ENCODE data around the gene PITPNM3.

The PITPNM3 gene

DNA sequence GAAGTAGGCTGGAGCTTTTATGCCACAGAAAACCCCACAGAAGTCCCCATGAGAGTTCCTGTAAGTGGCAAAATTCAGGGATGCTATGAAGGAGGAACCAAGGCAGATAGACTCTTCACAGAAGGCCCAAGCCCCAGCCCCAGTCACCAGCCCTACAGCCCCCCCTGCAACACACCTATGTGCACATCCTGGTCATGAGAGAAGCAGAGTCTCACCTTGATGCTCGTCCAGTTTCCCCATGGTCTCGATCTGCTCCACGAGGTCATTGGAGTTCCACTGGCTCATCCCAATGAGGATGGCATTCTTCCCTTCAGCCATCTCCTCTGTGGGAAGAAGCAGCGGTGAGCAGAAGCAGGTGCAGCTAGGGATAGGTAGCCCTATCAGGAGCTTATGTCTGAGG is 31.2 kb downstream of the PITPNM3 start:
- CTCF ChIA-PET = no interaction called here
- POLR2A ChIA-PET = no interaction called here

DNA sequence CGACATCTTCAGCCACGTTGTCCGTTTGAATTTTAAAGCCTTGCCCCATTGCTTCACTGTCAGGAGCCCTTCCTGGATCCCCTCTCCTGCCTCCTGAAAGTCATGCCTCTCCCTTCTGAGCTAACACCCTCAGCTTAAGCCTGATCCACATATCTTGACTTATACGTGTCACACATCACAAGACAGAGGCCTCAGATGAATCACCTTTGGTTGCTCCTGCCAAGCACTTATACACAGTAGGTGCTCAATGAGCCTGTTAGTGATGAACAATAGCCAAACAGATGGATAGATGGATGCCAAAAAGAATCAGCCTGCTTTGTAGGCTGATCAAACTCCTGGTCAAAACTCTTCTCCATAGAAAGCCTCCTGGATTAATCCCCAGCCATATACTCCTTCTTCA is 31.8 kb downstream of the PITPNM3 start:
- no peak for DNase-seq (ENCODE audit: extremely low spot score)
- CTCF ChIA-PET = no interaction called here
- TF ChIP-seq, protein P1, sequence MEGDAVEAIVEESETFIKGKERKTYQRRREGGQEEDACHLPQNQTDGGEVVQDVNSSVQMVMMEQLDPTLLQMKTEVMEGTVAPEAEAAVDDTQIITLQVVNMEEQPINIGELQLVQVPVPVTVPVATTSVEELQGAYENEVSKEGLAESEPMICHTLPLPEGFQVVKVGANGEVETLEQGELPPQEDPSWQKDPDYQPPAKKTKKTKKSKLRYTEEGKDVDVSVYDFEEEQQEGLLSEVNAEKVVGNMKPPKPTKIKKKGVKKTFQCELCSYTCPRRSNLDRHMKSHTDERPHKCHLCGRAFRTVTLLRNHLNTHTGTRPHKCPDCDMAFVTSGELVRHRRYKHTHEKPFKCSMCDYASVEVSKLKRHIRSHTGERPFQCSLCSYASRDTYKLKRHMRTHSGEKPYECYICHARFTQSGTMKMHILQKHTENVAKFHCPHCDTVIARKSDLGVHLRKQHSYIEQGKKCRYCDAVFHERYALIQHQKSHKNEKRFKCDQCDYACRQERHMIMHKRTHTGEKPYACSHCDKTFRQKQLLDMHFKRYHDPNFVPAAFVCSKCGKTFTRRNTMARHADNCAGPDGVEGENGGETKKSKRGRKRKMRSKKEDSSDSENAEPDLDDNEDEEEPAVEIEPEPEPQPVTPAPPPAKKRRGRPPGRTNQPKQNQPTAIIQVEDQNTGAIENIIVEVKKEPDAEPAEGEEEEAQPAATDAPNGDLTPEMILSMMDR (IDR thresholded peaks at IDR 0.05; ENCODE audit: control extremely low read depth, extremely low read depth, low read depth, missing control alignments) = no peak
- POLR2A ChIA-PET = no interaction called here

More for the DNA sequence above, 31.2 kb downstream of the PITPNM3 start:
- TF ChIP-seq, protein P1 (IDR thresholded peaks at IDR 0.05; ENCODE audit: control extremely low read depth, extremely low read depth, low read depth, missing control alignments) = no peak
- DNase-seq (ENCODE audit: extremely low spot score) = no peak

DNA sequence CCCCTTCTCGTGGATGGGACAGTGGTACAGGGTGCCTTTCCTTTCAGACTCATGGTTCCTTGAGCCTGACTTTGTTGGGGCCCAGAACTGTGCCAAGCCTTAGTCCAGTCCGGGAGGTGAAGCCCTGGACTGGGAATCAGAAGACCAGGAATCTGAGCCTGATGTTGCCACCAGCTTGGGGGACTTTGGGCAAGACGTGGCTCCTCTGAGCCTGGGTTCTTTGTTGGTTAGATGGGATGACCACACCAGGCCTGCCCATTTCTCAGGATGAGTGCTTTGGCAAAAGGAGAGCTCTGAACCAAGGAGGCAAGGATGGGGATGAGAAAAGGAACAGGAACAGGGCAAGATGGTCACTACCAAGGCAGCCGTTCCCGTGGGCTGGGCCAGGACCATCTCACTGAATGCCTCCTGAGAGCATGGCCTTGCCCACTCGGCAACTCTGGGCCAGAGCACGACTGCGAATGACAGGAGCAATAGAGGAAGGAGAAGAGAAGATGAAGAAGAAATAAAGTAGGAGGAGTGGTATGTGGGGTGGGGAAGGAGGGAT is 32.5 kb downstream of the PITPNM3 start:
- DNase-seq (ENCODE audit: extremely low spot score) = no peak
- POLR2A ChIA-PET = no interaction called here
- CTCF ChIA-PET = interaction anchor here (1.1 kb wide), 1 partner anchor 51 kb away, joined by 3 read pairs; no protein-coding TSS in a partner anchor
- TF ChIP-seq, protein P1 (IDR thresholded peaks at IDR 0.05; ENCODE audit: control extremely low read depth, extremely low read depth, low read depth, missing control alignments) = no peak

DNA sequence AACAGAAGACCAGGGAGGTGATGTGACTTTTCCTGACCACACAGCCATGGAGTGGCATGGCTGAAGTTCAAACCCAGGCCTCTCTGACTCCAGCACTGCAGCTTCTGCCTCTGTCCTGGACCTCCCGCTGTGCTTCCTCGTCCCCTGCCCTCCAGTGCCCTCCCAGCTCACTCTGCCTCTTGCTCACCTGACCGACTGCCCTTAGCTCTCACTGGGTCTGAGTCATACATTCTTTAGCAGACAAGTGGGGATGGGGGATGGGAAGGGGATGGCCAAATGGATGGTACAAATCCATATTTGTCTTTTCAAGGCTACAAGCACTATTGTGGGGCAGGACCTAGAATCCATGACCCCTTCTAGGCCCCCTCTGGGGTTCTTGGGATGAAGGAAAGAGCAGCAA is 33.0 kb downstream of the PITPNM3 start:
- TF ChIP-seq, protein P1 (IDR thresholded peaks at IDR 0.05; ENCODE audit: control extremely low read depth, extremely low read depth, low read depth, missing control alignments) = no peak
- POLR2A ChIA-PET = no interaction called here
- no peak for DNase-seq (ENCODE audit: extremely low spot score)
- CTCF ChIA-PET = interaction anchor here (1.0 to 1.1 kb wide), 2 partner anchors 20 to 50 kb away, joined by 3 read pairs; no protein-coding TSS in a partner anchor

DNA sequence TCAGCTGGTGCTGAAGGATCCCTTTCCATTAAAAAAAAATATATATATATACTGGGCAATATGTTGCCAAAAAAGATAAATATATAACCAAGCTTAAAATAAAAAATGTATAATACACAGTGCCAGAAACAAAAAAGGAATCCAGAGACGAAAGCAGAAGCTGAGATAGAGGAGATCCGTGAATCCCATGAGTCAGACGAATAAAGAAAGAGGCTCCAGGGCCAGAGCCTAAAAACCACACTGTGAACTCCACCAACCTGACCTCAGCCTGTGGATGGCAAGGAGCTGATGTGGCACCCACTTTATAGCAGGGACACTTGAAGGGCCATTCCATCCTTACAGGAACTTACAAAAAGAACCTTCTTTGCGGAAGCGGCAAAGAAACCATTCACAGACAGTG is 34.8 kb downstream of the PITPNM3 start:
- TF ChIP-seq, protein P1 (IDR thresholded peaks at IDR 0.05; ENCODE audit: control extremely low read depth, extremely low read depth, low read depth, missing control alignments) = no peak
- ChIA-PET POLR2A (no interaction called here), CTCF (no interaction called here)
- no peak for DNase-seq (ENCODE audit: extremely low spot score)

DNA sequence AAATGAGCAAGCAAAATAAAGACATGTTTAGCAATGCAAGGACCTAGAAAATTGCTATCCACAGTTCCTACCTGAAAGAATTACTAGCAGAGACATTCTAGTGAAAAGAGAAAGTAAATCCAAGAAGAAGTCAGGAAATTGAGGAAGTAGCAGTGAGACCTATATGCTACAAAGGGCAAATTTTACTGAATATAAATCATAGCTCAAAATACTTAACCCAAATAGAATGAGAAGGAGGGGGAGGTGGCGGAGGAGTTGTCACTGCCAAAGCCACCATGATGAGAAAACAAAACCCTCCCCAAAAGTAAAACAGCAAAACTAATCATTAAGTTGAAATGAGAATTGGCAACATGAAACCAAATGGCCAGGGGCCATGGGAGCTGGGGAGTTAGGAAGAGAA is 39.3 kb downstream of the PITPNM3 start:
- ChIA-PET POLR2A (no interaction called here), CTCF (no interaction called here)
- TF ChIP-seq, protein P1 (IDR thresholded peaks at IDR 0.05; ENCODE audit: control extremely low read depth, extremely low read depth, low read depth, missing control alignments) = no peak
- no peak for DNase-seq (ENCODE audit: extremely low spot score)

DNA sequence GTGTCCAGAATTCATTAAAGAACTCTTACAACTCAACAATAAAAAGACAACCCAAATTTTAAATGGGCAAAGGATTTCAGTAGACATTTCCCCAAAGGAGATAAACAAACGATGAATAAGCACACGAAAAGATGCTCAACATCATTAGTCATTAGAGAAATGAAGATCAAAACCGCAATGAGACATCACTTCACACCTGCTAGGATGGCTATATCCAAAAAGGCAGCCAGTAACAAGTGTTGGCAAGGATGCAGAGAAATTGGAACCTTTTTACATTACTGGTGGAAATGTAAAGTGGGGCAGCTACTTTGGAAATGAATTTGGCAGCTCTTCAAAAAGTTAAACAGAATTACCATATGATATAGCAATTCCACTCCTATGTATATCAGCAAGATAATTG is 42.0 kb downstream of the PITPNM3 start:
- TF ChIP-seq, protein P1 (IDR thresholded peaks at IDR 0.05; ENCODE audit: control extremely low read depth, extremely low read depth, low read depth, missing control alignments) = no peak
- CTCF ChIA-PET = no interaction called here
- no peak for DNase-seq (ENCODE audit: extremely low spot score)
- POLR2A ChIA-PET = no interaction called here

Measured in GM10248 (cell line).